ENCODE measurements around the gene SPATA3. TPM values are rescaled to one million over a fixed set of nuclear protein-coding genes. Genes with fewer than 3 reads are reported as not detected.
A peak's percentile ranks its signal among the peaks of the same experiment; 100 is the strongest.

The SPATA3 gene
- total and polyA plus RNA-seq, 2 of the 13 experiments (the other 11 are each of a cell fraction or from before 2014, with no cell fraction given): not detected

GRCh38 chr2:231052494-231053451 is 56.9 kb downstream of the SPATA3 start (continued):
- TF ChIP-seq, protein P1, sequence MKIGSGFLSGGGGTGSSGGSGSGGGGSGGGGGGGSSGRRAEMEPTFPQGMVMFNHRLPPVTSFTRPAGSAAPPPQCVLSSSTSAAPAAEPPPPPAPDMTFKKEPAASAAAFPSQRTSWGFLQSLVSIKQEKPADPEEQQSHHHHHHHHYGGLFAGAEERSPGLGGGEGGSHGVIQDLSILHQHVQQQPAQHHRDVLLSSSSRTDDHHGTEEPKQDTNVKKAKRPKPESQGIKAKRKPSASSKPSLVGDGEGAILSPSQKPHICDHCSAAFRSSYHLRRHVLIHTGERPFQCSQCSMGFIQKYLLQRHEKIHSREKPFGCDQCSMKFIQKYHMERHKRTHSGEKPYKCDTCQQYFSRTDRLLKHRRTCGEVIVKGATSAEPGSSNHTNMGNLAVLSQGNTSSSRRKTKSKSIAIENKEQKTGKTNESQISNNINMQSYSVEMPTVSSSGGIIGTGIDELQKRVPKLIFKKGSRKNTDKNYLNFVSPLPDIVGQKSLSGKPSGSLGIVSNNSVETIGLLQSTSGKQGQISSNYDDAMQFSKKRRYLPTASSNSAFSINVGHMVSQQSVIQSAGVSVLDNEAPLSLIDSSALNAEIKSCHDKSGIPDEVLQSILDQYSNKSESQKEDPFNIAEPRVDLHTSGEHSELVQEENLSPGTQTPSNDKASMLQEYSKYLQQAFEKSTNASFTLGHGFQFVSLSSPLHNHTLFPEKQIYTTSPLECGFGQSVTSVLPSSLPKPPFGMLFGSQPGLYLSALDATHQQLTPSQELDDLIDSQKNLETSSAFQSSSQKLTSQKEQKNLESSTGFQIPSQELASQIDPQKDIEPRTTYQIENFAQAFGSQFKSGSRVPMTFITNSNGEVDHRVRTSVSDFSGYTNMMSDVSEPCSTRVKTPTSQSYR (CRISPR knock-in tag; IDR thresholded peaks at IDR 0.05; ENCODE audit: borderline replicate concordance): no peak
- TF ChIP-seq LCORL (IDR thresholded peaks at IDR 0.05): no peak
- peak; percentile 86 for TF ChIP-seq LCORL (CRISPR knock-in tag; IDR thresholded peaks at IDR 0.05)
- TF ChIP-seq DZIP1 (CRISPR knock-in tag; IDR thresholded peaks at IDR 0.05): no peak
- no peak for TF ChIP-seq MXD4 (CRISPR knock-in tag; IDR thresholded peaks at IDR 0.05)
- TF ChIP-seq RORA (CRISPR knock-in tag; IDR thresholded peaks at IDR 0.05): 0 out of 2 replicates have a peak, but pooled peaks have one; percentile 84
- peak; percentile 85 for TF ChIP-seq POLR2AphosphoS5 (IDR thresholded peaks at IDR 0.05; ENCODE audit: low read depth, low read length)
- TF ChIP-seq TAF1 (CRISPR knock-in tag; IDR thresholded peaks at IDR 0.05): no peak; the same call in 1 of the 2 replicates
- TF ChIP-seq, protein P2, sequence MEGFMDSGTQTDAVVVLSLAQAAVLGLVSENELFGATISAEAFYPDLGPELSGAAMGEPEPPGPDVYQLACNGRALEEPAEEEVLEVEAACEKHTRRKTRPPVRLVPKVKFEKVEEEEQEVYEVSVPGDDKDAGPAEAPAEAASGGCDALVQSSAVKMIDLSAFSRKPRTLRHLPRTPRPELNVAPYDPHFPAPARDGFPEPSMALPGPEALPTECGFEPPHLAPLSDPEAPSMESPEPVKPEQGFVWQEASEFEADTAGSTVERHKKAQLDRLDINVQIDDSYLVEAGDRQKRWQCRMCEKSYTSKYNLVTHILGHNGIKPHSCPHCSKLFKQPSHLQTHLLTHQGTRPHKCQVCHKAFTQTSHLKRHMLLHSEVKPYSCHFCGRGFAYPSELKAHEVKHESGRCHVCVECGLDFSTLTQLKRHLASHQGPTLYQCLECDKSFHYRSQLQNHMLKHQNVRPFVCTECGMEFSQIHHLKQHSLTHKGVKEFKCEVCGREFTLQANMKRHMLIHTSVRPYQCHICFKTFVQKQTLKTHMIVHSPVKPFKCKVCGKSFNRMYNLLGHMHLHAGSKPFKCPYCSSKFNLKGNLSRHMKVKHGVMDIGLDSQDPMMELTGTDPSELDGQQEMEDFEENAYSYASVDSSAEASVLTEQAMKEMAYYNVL (CRISPR knock-in tag; IDR thresholded peaks at IDR 0.05; ENCODE audit: borderline replicate concordance): 0 out of 2 replicates have a peak, but pooled peaks have one; percentile 53
- TF ChIP-seq DDIT3 (CRISPR knock-in tag; IDR thresholded peaks at IDR 0.05): no peak
- TF ChIP-seq GLMP (CRISPR knock-in tag; IDR thresholded peaks at IDR 0.05; ENCODE audit: borderline replicate concordance): no peak
- TF ChIP-seq, protein P3, sequence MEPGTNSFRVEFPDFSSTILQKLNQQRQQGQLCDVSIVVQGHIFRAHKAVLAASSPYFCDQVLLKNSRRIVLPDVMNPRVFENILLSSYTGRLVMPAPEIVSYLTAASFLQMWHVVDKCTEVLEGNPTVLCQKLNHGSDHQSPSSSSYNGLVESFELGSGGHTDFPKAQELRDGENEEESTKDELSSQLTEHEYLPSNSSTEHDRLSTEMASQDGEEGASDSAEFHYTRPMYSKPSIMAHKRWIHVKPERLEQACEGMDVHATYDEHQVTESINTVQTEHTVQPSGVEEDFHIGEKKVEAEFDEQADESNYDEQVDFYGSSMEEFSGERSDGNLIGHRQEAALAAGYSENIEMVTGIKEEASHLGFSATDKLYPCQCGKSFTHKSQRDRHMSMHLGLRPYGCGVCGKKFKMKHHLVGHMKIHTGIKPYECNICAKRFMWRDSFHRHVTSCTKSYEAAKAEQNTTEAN (CRISPR knock-in tag; conservative IDR thresholded peaks at IDR 0.05): 0 out of 2 replicates have a peak, but pooled peaks have one; percentile 50
- TF ChIP-seq BCL3 (CRISPR knock-in tag; IDR thresholded peaks at IDR 0.05): peak; percentile 52
- no peak for TF ChIP-seq DR1 (CRISPR knock-in tag; IDR thresholded peaks at IDR 0.05)
- TF ChIP-seq MTF1 (CRISPR knock-in tag; IDR thresholded peaks at IDR 0.05): peak; percentile 57; the same call in 1 of the 2 replicates
